Activated B cell treated with CpG ODN at 0.5 μM for 24 hours (primary cell): ENCODE data around the gene RECK. TPM values are rescaled to one million over a fixed set of nuclear protein-coding genes. Genes with fewer than 3 reads are reported as not detected.

Experiments
- ATAC-seq: fragments of 200-7000 bp; cut with Tn5 transposase; one replicate; pipeline ENCODE4 v1.10.0; 2021; ENCODE audit warnings: low read depth, mild to moderate bottlenecking, moderate library complexity
- CTCF ChIA-PET: fragments of 350-600 bp; sonication (Branson Sonifier 250); formaldehyde crosslinking; loops from one replicate; lab custom pipeline; 2021; ENCODE audit warnings: antibody characterized with exemption; lab: Charles Lee
- POLR2A ChIA-PET: fragments of 350-600 bp; sonication (Branson Sonifier 250); formaldehyde crosslinking; loops from one replicate; lab custom pipeline; 2021; ENCODE audit warnings: antibody characterized with exemption; lab: Charles Lee
- DNase-seq: peaks from one replicate; pipeline ENCODE4 v3.0.0; 2022
- H3K27ac Mint-ChIP-seq: one replicate; pipeline ENCODE4 v1.8.0; 2020; ENCODE audit warnings: mixed read lengths
- H3K27me3 Mint-ChIP-seq: one replicate; pipeline ENCODE4 v1.8.0; 2021; ENCODE audit warnings: mixed read lengths
- H3K36me3 Mint-ChIP-seq: one replicate; pipeline ENCODE4 v1.8.0; 2021; ENCODE audit warnings: low read depth, mixed read lengths
- H3K4me1 Mint-ChIP-seq: one replicate; pipeline ENCODE4 v1.8.0; 2021; ENCODE audit warnings: mixed read lengths
- H3K4me3 Mint-ChIP-seq: one replicate; pipeline ENCODE4 v1.8.0; 2020; ENCODE audit warnings: mild to moderate bottlenecking, mixed read lengths
- H3K9me3 Mint-ChIP-seq: one replicate; pipeline ENCODE4 v1.8.0; 2020; ENCODE audit warnings: mixed read lengths
- CTCF ChIP-seq: fragments of 200-600 bp; IDR thresholded peaks from one replicate; pipeline ENCODE4 v1.8.0; 2022; ENCODE audit warnings: antibody characterized with exemption, mild to moderate bottlenecking
- intact Hi-C: fragments of 100-400 bp; cut with micrococcal nuclease; formaldehyde crosslinking; loops from one replicate; pipeline ENCODE4 v1.15.1; 2024
- total RNA-seq: library from RNA; stranded (reverse); gene quantifications from 2 replicates; pipeline ENCODE4 v1.2.3, GENCODE V29; 2022

Gene RECK
- total RNA-seq, 1 donor from 2014 or later, result 4.2 TPM

- Mint-ChIP-seq H3K9me3 (no peaks in the 10 kb centered on the region), H3K4me1 (peaks cover 25% of the 10 kb centered on the region), H3K27me3 (no peaks in the 10 kb centered on the region), H3K4me3 (no peak overlapping the region), H3K36me3 (no peaks in the 10 kb centered on the region), H3K27ac (no peak overlapping the region)
- no peak for TF ChIP-seq CTCF
- intact Hi-C loops, result no loop called here
- no peak for DNase-seq
- ATAC-seq, result no peak
- CTCF ChIA-PET, result interaction anchor here (1.7 kb wide), 1 partner anchor 29 kb away, joined by 4 read pairs; no protein-coding TSS in a partner anchor
- POLR2A ChIA-PET, result no interaction called here
Measured at GRCh38 chr9:36132086-36132485, 95.4 kb downstream of the RECK start.

- no peak for ATAC-seq
- peak overlapping the region; percentile 80 for H3K4me3 Mint-ChIP-seq
- ChIA-PET CTCF (no interaction called here), POLR2A (no interaction called here)
- no peaks in the 10 kb centered on the region for H3K27me3 Mint-ChIP-seq
- H3K4me1 Mint-ChIP-seq, result peaks cover 39% of the 10 kb centered on the region
- no peak overlapping the region for H3K27ac Mint-ChIP-seq
- no peaks in the 10 kb centered on the region for H3K9me3 Mint-ChIP-seq
- no peak for TF ChIP-seq CTCF
- peaks cover 6% of the 10 kb centered on the region for H3K36me3 Mint-ChIP-seq
- no peak for DNase-seq
- intact Hi-C loops, result no loop called here
Measured at GRCh38 chr9:36134761-36135505, 98.2 kb downstream of the RECK start.

GRCh38 chr9:36135741-36136271, 99.1 kb downstream of the RECK start:
- intact Hi-C loops, result loop anchor here (1.0 kb wide), 4 partner anchors 8 to 54 kb away; partner anchors contain the start of gene CLTA
- POLR2A ChIA-PET, result interaction anchor here (1.0 to 4.6 kb wide), 7 partner anchors 9 to 55 kb away, joined by 3 to 33 read pairs (median 5); partner anchors contain the start of gene CLTA

DNA sequence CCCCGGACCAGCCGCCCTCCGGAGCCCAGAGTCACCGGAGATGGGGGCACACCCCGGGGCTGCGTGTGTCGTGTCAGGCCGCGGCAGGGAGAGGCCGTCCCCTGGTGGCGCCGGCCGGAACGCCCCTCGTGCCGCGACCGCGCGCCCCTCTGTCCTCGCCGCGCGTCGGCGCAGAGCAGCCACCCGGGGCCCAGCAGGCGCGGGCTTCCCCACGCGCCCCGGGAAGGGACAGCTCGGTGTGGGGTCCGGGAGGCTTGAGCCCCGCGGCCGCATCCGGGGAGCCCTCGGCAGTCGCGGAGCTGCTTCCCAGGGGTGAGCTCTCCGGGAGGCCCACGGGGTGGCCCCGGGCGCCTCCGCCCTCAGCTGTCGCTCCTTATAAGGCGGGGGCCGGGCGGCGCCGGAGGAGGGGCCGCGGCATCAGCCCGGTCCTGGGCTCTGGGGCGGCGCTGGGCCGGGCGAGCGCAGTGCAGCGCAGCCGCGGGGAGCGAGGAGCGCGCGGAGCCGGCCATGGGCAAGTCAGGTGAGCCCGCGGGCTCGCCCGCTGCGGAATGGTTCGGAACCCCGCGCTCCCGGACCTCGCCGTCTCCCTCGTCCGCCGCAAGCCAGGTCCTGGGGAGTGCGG, 99.7 kb downstream of the RECK start, which contains the start of gene GLIPR2:
Gene GLIPR2, plus strand, starts transcription at position 462 of the 622 bp plus-strand sequence. Its CDS starts 46 bp downstream, at position 508.
- CTCF ChIA-PET, result interaction anchor here (1.3 to 1.5 kb wide), 3 partner anchors 28 to 35 kb away, joined by 7 to 10 read pairs (median 8); no protein-coding TSS in a partner anchor
- Mint-ChIP-seq H3K27ac (peak within 1 kb of the TSS; percentile 88), H3K4me1 (peaks cover 53% of the 10 kb centered on the region), H3K36me3 (peaks cover 6% of the 10 kb centered on the region), H3K27me3 (no peaks in the 10 kb centered on the region), H3K4me3 (peak within 1 kb of the TSS; percentile 87), H3K9me3 (no peaks in the 10 kb centered on the region)
- POLR2A ChIA-PET, result interaction anchor here (1.0 to 4.6 kb wide), 7 partner anchors 8 to 54 kb away, joined by 3 to 33 read pairs (median 5); partner anchors contain the start of gene CLTA
- ATAC-seq (peak; percentile 98), DNase-seq (peak; percentile 79)
- intact Hi-C loops, result loop anchor here (1.0 kb wide), 4 partner anchors 8 to 54 kb away; partner anchors contain the start of gene CLTA
- TF ChIP-seq CTCF, result no peak

More at GRCh38 chr9:36135741-36136271, 99.1 kb downstream of the RECK start:
- peak overlapping the region; percentile 80 for H3K4me3 Mint-ChIP-seq
- TF ChIP-seq CTCF, result no peak
- peak overlapping the region; percentile 50 for H3K27ac Mint-ChIP-seq
- DNase-seq (no peak), ATAC-seq (no peak)
- peaks cover 6% of the 10 kb centered on the region for H3K36me3 Mint-ChIP-seq
- no peaks in the 10 kb centered on the region for H3K27me3 Mint-ChIP-seq
- CTCF ChIA-PET, result interaction anchor here (1.3 to 1.4 kb wide), 2 partner anchors 31 to 34 kb away, joined by 8 to 10 read pairs; no protein-coding TSS in a partner anchor
- H3K9me3 Mint-ChIP-seq, result no peaks in the 10 kb centered on the region
- peaks cover 48% of the 10 kb centered on the region for H3K4me1 Mint-ChIP-seq
